ENCODE results near the gene ADRA2B.

DNA sequence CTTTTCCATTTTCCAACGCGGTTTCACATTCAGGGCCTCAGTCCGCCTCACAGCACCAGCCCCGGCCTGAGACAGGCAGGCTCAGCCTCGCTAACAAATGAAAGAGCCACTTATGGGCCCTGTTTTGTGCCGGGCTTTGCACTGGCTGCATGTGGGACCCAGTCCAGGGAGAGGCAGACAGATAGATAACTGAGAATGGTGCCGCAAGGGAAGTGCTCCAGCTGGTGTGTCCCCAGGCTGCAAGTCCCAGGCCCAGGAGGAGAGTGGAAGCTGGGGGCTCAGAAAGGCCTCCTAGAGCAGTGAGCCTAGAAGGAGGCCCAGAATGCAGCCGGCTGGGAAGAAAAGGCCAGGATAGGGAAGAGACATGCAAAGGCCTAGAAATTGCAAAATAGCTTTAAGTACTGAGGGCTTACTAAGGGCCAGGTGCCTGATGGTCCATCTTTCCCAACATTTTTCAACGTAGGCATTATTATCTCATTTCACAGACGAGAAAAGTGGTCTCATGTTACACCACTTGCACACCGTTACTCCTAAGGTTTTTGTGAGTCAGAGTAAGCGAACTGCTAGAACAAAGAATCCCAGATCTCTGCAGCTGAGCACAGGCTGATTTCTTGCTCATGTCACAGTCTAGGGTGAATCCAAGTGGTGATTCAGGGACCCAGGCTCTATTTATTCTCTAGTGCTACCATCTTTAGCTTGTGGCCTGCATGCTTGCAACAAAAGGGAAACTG lies 26.0 kb downstream of the ADRA2B start:
- TF ChIP-seq, protein P1, sequence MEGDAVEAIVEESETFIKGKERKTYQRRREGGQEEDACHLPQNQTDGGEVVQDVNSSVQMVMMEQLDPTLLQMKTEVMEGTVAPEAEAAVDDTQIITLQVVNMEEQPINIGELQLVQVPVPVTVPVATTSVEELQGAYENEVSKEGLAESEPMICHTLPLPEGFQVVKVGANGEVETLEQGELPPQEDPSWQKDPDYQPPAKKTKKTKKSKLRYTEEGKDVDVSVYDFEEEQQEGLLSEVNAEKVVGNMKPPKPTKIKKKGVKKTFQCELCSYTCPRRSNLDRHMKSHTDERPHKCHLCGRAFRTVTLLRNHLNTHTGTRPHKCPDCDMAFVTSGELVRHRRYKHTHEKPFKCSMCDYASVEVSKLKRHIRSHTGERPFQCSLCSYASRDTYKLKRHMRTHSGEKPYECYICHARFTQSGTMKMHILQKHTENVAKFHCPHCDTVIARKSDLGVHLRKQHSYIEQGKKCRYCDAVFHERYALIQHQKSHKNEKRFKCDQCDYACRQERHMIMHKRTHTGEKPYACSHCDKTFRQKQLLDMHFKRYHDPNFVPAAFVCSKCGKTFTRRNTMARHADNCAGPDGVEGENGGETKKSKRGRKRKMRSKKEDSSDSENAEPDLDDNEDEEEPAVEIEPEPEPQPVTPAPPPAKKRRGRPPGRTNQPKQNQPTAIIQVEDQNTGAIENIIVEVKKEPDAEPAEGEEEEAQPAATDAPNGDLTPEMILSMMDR (conservative IDR thresholded peaks at IDR 0.05 in 1 of 2, IDR thresholded peaks at IDR 0.05 in 1 of 2; ENCODE audit: low read depth in 1 of 2, low read length in 2 of 2), result no peak
- no peak for TF ChIP-seq EZH2 (IDR thresholded peaks at IDR 0.05; ENCODE audit: low read length, missing control alignments)
